Measurements from ENCODE around the gene CDX2. TPM values are rescaled to one million over a fixed set of nuclear protein-coding genes. Genes with fewer than 3 reads are reported as not detected.

CDX2 gene
- polyA plus RNA-seq, 1 donor from 2014 or later, result not detected

DNA sequence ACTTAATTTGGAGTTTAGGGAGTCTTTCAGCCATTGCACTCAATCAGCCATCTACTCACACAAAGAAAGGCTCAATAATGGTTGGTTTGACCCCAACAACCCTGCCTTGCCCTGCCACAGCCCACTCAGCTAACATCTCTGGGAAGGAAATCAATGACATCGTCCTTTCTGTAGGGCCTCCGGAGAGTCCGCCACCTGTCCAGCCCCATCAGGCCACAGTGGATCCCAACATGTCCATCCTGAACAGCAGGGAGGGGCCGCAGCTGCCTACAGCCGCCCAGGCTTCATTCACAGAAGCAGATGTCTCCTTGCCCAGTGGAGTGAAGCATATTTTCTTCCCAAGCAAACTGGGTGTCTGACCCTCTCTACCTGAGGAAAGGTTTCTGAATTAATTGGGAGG lies 4.2 kb upstream of the CDX2 start:
- Histone ChIP-seq H3K27ac (ENCODE audit: low read length) (no peak overlapping the region), H3K4me2 (ENCODE audit: low read length) (no peak overlapping the region), H3K36me3 (ENCODE audit: insufficient read depth, low read length) (no peaks in the 10 kb centered on the region), H3K9ac (ENCODE audit: low read length) (no peak overlapping the region), H3F3A (ENCODE audit: insufficient read depth, low read length, poor library complexity, severe bottlenecking) (no peaks in the 10 kb centered on the region), H2AFZ (ENCODE audit: low read depth, low read length) (no peak overlapping the region), H3K27me3 (ENCODE audit: insufficient read depth, low read depth, low read length) (peaks cover 100% of the 10 kb centered on the region), H3K79me2 (replicated peaks; ENCODE audit: insufficient read depth, low read length) (no peaks in the 10 kb centered on the region), H3K9me2 (ENCODE audit: insufficient read depth, low read length) (no peaks in the 10 kb centered on the region), H3K4me3 (ENCODE audit: low read length) (no peak overlapping the region), H3K9me3 (ENCODE audit: low read length) (no peaks in the 10 kb centered on the region), H4K20me1 (ENCODE audit: insufficient read depth) (no peaks in the 10 kb centered on the region)
- TF ChIP-seq EZH2 (IDR thresholded peaks at IDR 0.05; ENCODE audit: borderline replicate concordance, insufficient read depth, low read length, poor library complexity, severe bottlenecking) (no peak), TAF1 (IDR thresholded peaks at IDR 0.05; ENCODE audit: low read depth) (no peak), MXI1 (conservative IDR thresholded peaks at IDR 0.05; ENCODE audit: poor library complexity, severe bottlenecking) (no peak), POLR2AphosphoS5 (IDR thresholded peaks at IDR 0.05) (no peak), SMC3 (conservative IDR thresholded peaks at IDR 0.05; ENCODE audit: poor library complexity) (no peak), RAD21 (conservative IDR thresholded peaks at IDR 0.05) (no peak), EP300 (conservative IDR thresholded peaks at IDR 0.05; ENCODE audit: poor library complexity, severe bottlenecking) (no peak)
- TF ChIP-seq, protein P1, sequence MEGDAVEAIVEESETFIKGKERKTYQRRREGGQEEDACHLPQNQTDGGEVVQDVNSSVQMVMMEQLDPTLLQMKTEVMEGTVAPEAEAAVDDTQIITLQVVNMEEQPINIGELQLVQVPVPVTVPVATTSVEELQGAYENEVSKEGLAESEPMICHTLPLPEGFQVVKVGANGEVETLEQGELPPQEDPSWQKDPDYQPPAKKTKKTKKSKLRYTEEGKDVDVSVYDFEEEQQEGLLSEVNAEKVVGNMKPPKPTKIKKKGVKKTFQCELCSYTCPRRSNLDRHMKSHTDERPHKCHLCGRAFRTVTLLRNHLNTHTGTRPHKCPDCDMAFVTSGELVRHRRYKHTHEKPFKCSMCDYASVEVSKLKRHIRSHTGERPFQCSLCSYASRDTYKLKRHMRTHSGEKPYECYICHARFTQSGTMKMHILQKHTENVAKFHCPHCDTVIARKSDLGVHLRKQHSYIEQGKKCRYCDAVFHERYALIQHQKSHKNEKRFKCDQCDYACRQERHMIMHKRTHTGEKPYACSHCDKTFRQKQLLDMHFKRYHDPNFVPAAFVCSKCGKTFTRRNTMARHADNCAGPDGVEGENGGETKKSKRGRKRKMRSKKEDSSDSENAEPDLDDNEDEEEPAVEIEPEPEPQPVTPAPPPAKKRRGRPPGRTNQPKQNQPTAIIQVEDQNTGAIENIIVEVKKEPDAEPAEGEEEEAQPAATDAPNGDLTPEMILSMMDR (IDR thresholded peaks at IDR 0.05; ENCODE audit: poor library complexity, severe bottlenecking), result no peak
- TF ChIP-seq, protein P2, sequence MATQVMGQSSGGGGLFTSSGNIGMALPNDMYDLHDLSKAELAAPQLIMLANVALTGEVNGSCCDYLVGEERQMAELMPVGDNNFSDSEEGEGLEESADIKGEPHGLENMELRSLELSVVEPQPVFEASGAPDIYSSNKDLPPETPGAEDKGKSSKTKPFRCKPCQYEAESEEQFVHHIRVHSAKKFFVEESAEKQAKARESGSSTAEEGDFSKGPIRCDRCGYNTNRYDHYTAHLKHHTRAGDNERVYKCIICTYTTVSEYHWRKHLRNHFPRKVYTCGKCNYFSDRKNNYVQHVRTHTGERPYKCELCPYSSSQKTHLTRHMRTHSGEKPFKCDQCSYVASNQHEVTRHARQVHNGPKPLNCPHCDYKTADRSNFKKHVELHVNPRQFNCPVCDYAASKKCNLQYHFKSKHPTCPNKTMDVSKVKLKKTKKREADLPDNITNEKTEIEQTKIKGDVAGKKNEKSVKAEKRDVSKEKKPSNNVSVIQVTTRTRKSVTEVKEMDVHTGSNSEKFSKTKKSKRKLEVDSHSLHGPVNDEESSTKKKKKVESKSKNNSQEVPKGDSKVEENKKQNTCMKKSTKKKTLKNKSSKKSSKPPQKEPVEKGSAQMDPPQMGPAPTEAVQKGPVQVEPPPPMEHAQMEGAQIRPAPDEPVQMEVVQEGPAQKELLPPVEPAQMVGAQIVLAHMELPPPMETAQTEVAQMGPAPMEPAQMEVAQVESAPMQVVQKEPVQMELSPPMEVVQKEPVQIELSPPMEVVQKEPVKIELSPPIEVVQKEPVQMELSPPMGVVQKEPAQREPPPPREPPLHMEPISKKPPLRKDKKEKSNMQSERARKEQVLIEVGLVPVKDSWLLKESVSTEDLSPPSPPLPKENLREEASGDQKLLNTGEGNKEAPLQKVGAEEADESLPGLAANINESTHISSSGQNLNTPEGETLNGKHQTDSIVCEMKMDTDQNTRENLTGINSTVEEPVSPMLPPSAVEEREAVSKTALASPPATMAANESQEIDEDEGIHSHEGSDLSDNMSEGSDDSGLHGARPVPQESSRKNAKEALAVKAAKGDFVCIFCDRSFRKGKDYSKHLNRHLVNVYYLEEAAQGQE (IDR thresholded peaks at IDR 0.05; ENCODE audit: borderline replicate concordance), result no peak

- no peaks in the 10 kb centered on the region for H3K9me3 ChIP-seq (ENCODE audit: low read length)
- no peaks in the 10 kb centered on the region for H3F3A ChIP-seq (ENCODE audit: insufficient read depth, low read length, poor library complexity, severe bottlenecking)
- H2AFZ ChIP-seq (ENCODE audit: low read depth, low read length), result no peak overlapping the region
- no peak overlapping the region for H3K4me2 ChIP-seq (ENCODE audit: low read length)
- no peaks in the 10 kb centered on the region for H3K79me2 ChIP-seq (replicated peaks; ENCODE audit: insufficient read depth, low read length)
- peaks cover 100% of the 10 kb centered on the region for H3K27me3 ChIP-seq (ENCODE audit: insufficient read depth, low read depth, low read length)
- no peak overlapping the region for H3K9ac ChIP-seq (ENCODE audit: low read length)
- H3K27ac ChIP-seq (ENCODE audit: low read length), result no peak overlapping the region
- H4K20me1 ChIP-seq (ENCODE audit: insufficient read depth), result no peaks in the 10 kb centered on the region
- TF ChIP-seq EP300 (conservative IDR thresholded peaks at IDR 0.05; ENCODE audit: poor library complexity, severe bottlenecking) (no peak), SMC3 (conservative IDR thresholded peaks at IDR 0.05; ENCODE audit: poor library complexity) (no peak), RAD21 (conservative IDR thresholded peaks at IDR 0.05) (no peak), EZH2 (IDR thresholded peaks at IDR 0.05; ENCODE audit: borderline replicate concordance, insufficient read depth, low read length, poor library complexity, severe bottlenecking) (no peak), MXI1 (conservative IDR thresholded peaks at IDR 0.05; ENCODE audit: poor library complexity, severe bottlenecking) (no peak), POLR2AphosphoS5 (IDR thresholded peaks at IDR 0.05) (no peak), TAF1 (IDR thresholded peaks at IDR 0.05; ENCODE audit: low read depth) (no peak)
- TF ChIP-seq, protein P2 (IDR thresholded peaks at IDR 0.05; ENCODE audit: borderline replicate concordance), result no peak
- TF ChIP-seq, protein P1 (IDR thresholded peaks at IDR 0.05; ENCODE audit: poor library complexity, severe bottlenecking), result no peak
- H3K9me2 ChIP-seq (ENCODE audit: insufficient read depth, low read length), result no peaks in the 10 kb centered on the region
- H3K4me3 ChIP-seq (ENCODE audit: low read length), result no peak overlapping the region
- H3K36me3 ChIP-seq (ENCODE audit: insufficient read depth, low read length), result no peaks in the 10 kb centered on the region
These were observed 3.3 kb upstream of the CDX2 start for GRCh38 chr13:27972478-27972820.

Data from neural cell (in vitro differentiated cells).